Activated naive CD8-positive, alpha-beta T cell treated with anti-CD3 and anti-CD28 coated beads, Interleukin-2, amount 10 ng/mL, durations not matched to agents 7 days and 5 days (primary cell): ENCODE data around the gene CDH26. TPM values are rescaled to one million over a fixed set of nuclear protein-coding genes. Genes with fewer than 3 reads are reported as not detected.

Experiments used
- ATAC-seq: fragments of 150-1000 bp; cut with Tn5 transposase; one replicate; pipeline ENCODE4 v1.10.0; 2021; ENCODE audit warnings: low read depth, moderate library complexity
- POLR2A ChIA-PET: fragments of 350-600 bp; sonication (Branson Sonifier 250); formaldehyde crosslinking; loops from one replicate; lab custom pipeline; 2021; ENCODE audit warnings: antibody characterized with exemption; lab: Charles Lee
- DNase-seq: peaks from one replicate; pipeline ENCODE4 v3.0.0; 2021
- H3K27ac Mint-ChIP-seq: one replicate; pipeline ENCODE4 v1.8.0; 2022; ENCODE audit warnings: mild to moderate bottlenecking, mixed read lengths
- H3K27me3 Mint-ChIP-seq: one replicate; pipeline ENCODE4 v1.8.0; 2022; ENCODE audit warnings: mild to moderate bottlenecking, moderate library complexity, mixed read lengths
- H3K36me3 Mint-ChIP-seq: one replicate; pipeline ENCODE4 v1.8.0; 2021; ENCODE audit warnings: mild to moderate bottlenecking, mixed read lengths
- H3K4me1 Mint-ChIP-seq: one replicate; pipeline ENCODE4 v1.8.0; 2021; ENCODE audit warnings: mixed read lengths
- H3K4me3 Mint-ChIP-seq: one replicate; pipeline ENCODE4 v1.8.0; 2022; ENCODE audit warnings: mild to moderate bottlenecking, moderate library complexity, mixed read lengths
- H3K9me3 Mint-ChIP-seq: one replicate; pipeline ENCODE4 v1.8.0; 2021; ENCODE audit warnings: mixed read lengths
- total RNA-seq, 2 experiments: library from RNA; stranded (reverse); gene quantifications; one replicate each; pipeline ENCODE4 v1.2.3, GENCODE V29; 2021

CDH26 gene
- total RNA-seq, 2 experiments from 2014 or later: 1.9 to 2.5 TPM

- DNase-seq (no peak), ATAC-seq (no peak)
- no peaks in the 10 kb centered on the region for H3K27me3 Mint-ChIP-seq
- no peaks in the 10 kb centered on the region for H3K9me3 Mint-ChIP-seq
- H3K36me3 Mint-ChIP-seq: no peaks in the 10 kb centered on the region
- no peak overlapping the region for H3K4me3 Mint-ChIP-seq
- POLR2A ChIA-PET: no interaction called here
- H3K27ac Mint-ChIP-seq: no peak overlapping the region
- H3K4me1 Mint-ChIP-seq: no peaks in the 10 kb centered on the region
These were observed 42.2 kb downstream of the CDH26 start for GRCh38 chr20:60000271-60001042.

- ATAC-seq (no peak), DNase-seq (no peak)
- Mint-ChIP-seq H3K27me3 (peaks cover 3% of the 10 kb centered on the region), H3K36me3 (no peaks in the 10 kb centered on the region), H3K4me1 (no peaks in the 10 kb centered on the region), H3K27ac (no peak overlapping the region), H3K4me3 (no peak overlapping the region), H3K9me3 (no peaks in the 10 kb centered on the region)
- POLR2A ChIA-PET: no interaction called here
These were observed 42.9 kb downstream of the CDH26 start for GRCh38 chr20:60001108-60001507.

GRCh38 chr20:60003776-60004175, 45.6 kb downstream of the CDH26 start:
- Mint-ChIP-seq H3K27ac (no peak overlapping the region), H3K36me3 (no peaks in the 10 kb centered on the region), H3K27me3 (peaks cover 15% of the 10 kb centered on the region), H3K9me3 (no peaks in the 10 kb centered on the region), H3K4me3 (no peak overlapping the region), H3K4me1 (peaks cover 6% of the 10 kb centered on the region)
- POLR2A ChIA-PET: no interaction called here
- ATAC-seq (no peak), DNase-seq (no peak)

GRCh38 chr20:60006261-60006660, 48.0 kb downstream of the CDH26 start:
- Mint-ChIP-seq H3K27ac (no peak overlapping the region), H3K9me3 (no peaks in the 10 kb centered on the region), H3K4me1 (peaks cover 16% of the 10 kb centered on the region), H3K36me3 (no peaks in the 10 kb centered on the region), H3K4me3 (no peak overlapping the region), H3K27me3 (peaks cover 22% of the 10 kb centered on the region)
- POLR2A ChIA-PET: no interaction called here
- no peak for DNase-seq
- ATAC-seq: no peak

GRCh38 chr20:60007464-60007863, 49.2 kb downstream of the CDH26 start:
- peaks cover 25% of the 10 kb centered on the region for H3K27me3 Mint-ChIP-seq
- no peaks in the 10 kb centered on the region for H3K9me3 Mint-ChIP-seq
- H3K4me3 Mint-ChIP-seq: no peak overlapping the region
- DNase-seq (no peak), ATAC-seq (no peak)
- H3K27ac Mint-ChIP-seq: no peak overlapping the region
- POLR2A ChIA-PET: no interaction called here
- H3K4me1 Mint-ChIP-seq: peaks cover 26% of the 10 kb centered on the region
- no peaks in the 10 kb centered on the region for H3K36me3 Mint-ChIP-seq

- H3K4me1 Mint-ChIP-seq: peaks cover 26% of the 10 kb centered on the region
- H3K27me3 Mint-ChIP-seq: peaks cover 28% of the 10 kb centered on the region
- no peak overlapping the region for H3K4me3 Mint-ChIP-seq
- POLR2A ChIA-PET: interaction anchor here (1.0 kb wide), 1 partner anchor 68 kb away, joined by 3 read pairs; the partner anchor contains the start of genes FAM217B and PPP1R3D
- peak; percentile 71 for ATAC-seq
- DNase-seq: no peak
- H3K9me3 Mint-ChIP-seq: no peaks in the 10 kb centered on the region
- H3K36me3 Mint-ChIP-seq: no peaks in the 10 kb centered on the region
- no peak overlapping the region for H3K27ac Mint-ChIP-seq
These were observed 50.0 kb downstream of the CDH26 start for GRCh38 chr20:60008130-60008808.

DNA sequence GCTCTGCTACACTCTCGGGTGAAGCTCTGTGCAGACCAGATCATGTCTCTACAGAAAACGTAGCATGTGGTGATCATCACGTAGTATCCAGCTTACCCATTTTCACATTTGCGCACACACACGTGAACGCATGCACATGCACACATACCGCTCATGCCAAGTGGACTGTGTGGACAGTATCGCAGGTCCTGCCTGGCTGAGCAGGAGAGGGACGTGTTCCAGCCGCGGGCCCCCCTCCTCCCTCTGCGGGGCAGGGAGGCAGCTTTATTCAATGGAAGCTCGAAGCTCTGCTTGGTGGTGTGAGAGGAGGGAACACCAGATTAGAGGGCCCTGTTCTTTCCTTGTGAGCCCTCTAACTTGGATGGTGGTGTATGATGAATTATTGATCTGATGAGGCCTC, 51.1 kb downstream of the CDH26 start:
- Mint-ChIP-seq H3K4me1 (peaks cover 26% of the 10 kb centered on the region), H3K36me3 (no peaks in the 10 kb centered on the region), H3K27ac (no peak overlapping the region), H3K4me3 (no peak overlapping the region), H3K9me3 (no peaks in the 10 kb centered on the region), H3K27me3 (peaks cover 32% of the 10 kb centered on the region)
- DNase-seq: no peak
- no peak for ATAC-seq
- POLR2A ChIA-PET: interaction anchor here (1.0 kb wide), 1 partner anchor 70 kb away, joined by 3 read pairs; the partner anchor contains the start of genes FAM217B and PPP1R3D

- no peak for ATAC-seq
- Mint-ChIP-seq H3K9me3 (no peaks in the 10 kb centered on the region), H3K27me3 (peaks cover 38% of the 10 kb centered on the region), H3K4me1 (peaks cover 26% of the 10 kb centered on the region), H3K4me3 (no peak overlapping the region), H3K36me3 (no peaks in the 10 kb centered on the region), H3K27ac (no peak overlapping the region)
- DNase-seq: no peak
- POLR2A ChIA-PET: interaction anchor here (1.2 kb wide), 1 partner anchor 12 kb away, joined by 4 read pairs; no protein-coding TSS in a partner anchor
These were observed 51.8 kb downstream of the CDH26 start for GRCh38 chr20:60009826-60010616.

GRCh38 chr20:60010689-60011458, 52.7 kb downstream of the CDH26 start:
- Mint-ChIP-seq H3K36me3 (no peaks in the 10 kb centered on the region), H3K27me3 (peaks cover 46% of the 10 kb centered on the region), H3K4me1 (peaks cover 26% of the 10 kb centered on the region), H3K9me3 (no peaks in the 10 kb centered on the region), H3K4me3 (no peak overlapping the region), H3K27ac (no peak overlapping the region)
- POLR2A ChIA-PET: interaction anchor here (0.8 to 1.2 kb wide), 2 partner anchors 11 to 46 kb away, joined by 3 to 4 read pairs; no protein-coding TSS in a partner anchor
- DNase-seq (no peak), ATAC-seq (no peak)

DNA sequence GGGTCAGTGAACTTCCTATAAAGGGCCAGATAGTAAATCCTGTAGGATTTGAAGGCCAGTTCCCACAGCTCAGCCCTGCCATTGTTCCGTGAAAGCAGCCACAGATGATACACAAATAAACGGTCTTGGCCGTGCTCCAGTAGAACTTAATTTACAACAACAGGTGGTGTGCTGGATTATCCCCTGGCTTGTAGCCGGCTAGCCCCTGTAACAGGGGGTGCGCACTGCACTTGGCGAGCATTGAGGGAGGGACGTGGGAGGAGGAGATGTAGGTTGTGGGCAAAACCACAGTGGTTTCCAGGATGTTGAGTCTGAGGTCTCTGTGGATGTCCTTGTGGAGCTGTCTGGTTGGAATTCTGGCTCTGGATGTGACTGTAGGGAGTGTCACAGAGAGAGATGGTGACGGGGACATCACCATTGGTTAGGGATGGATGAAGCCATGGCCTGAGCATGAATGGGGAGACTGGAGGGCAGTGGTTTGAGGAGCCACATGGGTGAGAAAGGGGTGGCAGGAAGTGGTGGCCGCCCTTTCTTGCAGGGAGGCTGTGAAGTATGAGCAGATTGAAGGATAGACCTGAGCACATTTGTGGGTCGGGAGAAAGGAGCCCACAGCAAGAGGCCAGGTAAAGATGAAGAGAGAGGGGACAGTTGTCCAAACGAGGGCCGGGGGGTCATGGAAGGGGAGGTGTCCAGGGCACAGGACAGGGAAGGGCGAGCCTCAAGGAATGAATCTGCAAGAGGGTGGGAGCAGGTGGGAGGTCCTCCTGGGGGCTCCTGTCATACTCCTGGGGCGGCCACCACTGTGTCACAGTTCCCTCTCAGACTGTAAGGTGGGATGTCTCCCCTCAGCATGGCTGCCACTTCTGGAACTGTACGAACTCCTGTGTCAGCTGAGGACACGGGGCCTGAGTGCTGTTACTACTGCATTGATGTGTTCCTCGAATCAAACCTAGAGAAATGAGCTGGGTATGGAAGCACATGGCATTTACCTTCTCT, 53.6 kb downstream of the CDH26 start:
- Mint-ChIP-seq H3K27me3 (peaks cover 48% of the 10 kb centered on the region), H3K4me3 (peak overlapping the region; percentile 32), H3K27ac (peak overlapping the region; percentile 28), H3K36me3 (no peaks in the 10 kb centered on the region), H3K4me1 (peaks cover 26% of the 10 kb centered on the region), H3K9me3 (no peaks in the 10 kb centered on the region)
- ATAC-seq: peak; percentile 69
- POLR2A ChIA-PET: interaction anchor here (0.8 to 1.2 kb wide), 2 partner anchors 10 to 45 kb away, joined by 3 to 4 read pairs; no protein-coding TSS in a partner anchor
- peak; percentile 56 for DNase-seq

GRCh38 chr20:60013296-60014139, 55.3 kb downstream of the CDH26 start:
- POLR2A ChIA-PET: no interaction called here
- no peak for DNase-seq
- peaks cover 45% of the 10 kb centered on the region for H3K27me3 Mint-ChIP-seq

More at GRCh38 chr20:60013296-60014139, 55.3 kb downstream of the CDH26 start:
- H3K4me1 Mint-ChIP-seq: peaks cover 23% of the 10 kb centered on the region
- no peak for ATAC-seq
- H3K9me3 Mint-ChIP-seq: peaks cover 3% of the 10 kb centered on the region
- no peak overlapping the region for H3K27ac Mint-ChIP-seq
- H3K36me3 Mint-ChIP-seq: peaks cover 3% of the 10 kb centered on the region
- no peak overlapping the region for H3K4me3 Mint-ChIP-seq
